Fibroblast of the aortic adventitia (primary cell): ENCODE data around the gene RRP36. TPM values are rescaled to one million over a fixed set of nuclear protein-coding genes. Genes with fewer than 3 reads are reported as not detected.

Experiments
- DNase-seq: peaks from one replicate; pipeline ENCODE4 v3.0.0-alpha.2; 2010; ENCODE audit warnings: low read depth
- H3K4me3 ChIP-seq: 2 replicates; pipeline ENCODE4 v1.5.1; 2011; ENCODE audit warnings: low read depth, mild to moderate bottlenecking, control low read depth, low read length, moderate library complexity
- total RNA-seq: library from RNA; depleted of rRNA; stranded (reverse); fragments of >200 nt; gene quantifications from 2 replicates; pipeline ENCODE4 v1.2.3, GENCODE V29; 2012; ENCODE audit warnings: low replicate concordance
- TF ChIP-seq, protein P1 (sequence below): IDR thresholded peaks from 2 replicates; pipeline ENCODE4 v1.5.1; 2011; ENCODE audit warnings: mild to moderate bottlenecking, low read length, control low read depth, inconsistent platforms; ENCODE audit not compliant: insufficient read depth

Gene RRP36
- total RNA-seq, 1 donor = 86.6 TPM

DNA sequence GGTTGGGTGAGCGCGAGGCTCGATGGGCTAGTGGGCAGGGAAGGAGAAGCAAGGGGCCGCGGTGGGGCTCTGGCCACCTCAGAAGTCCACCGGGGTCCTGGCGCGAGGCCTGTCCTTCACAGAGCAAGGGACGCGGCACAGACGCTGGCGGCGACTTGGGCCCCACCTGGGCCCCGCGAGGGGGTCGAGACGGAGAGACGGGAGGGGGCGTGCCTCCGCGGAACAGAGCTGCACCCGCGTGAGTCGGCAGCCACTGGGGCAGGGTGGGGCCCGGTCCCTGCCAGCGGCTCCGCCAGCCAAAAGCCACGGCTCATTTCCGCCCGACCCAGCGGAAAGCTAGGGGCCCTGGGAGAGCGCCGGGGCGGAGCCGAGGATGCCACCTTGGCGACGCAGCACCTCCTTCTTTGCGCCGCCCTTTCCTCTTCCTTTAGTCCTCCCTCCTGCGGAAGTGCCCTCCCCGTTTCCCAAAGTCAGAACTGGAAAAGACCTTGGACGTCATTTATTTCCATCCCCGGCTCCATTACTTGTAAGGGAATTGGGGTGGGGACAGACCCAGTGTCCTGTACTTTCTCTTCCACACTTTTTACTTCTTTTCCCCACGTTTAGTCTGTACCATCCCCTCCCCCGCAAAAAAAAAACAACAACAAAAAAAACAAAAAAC, 32.3 kb downstream of the RRP36 start, which contains the start of gene CUL7:
Gene CUL7, minus strand, starts transcription at position 307 of the 661 bp plus-strand sequence. CDS start 1,063 bp downstream, outside the sequence.
- TF ChIP-seq, protein P1, sequence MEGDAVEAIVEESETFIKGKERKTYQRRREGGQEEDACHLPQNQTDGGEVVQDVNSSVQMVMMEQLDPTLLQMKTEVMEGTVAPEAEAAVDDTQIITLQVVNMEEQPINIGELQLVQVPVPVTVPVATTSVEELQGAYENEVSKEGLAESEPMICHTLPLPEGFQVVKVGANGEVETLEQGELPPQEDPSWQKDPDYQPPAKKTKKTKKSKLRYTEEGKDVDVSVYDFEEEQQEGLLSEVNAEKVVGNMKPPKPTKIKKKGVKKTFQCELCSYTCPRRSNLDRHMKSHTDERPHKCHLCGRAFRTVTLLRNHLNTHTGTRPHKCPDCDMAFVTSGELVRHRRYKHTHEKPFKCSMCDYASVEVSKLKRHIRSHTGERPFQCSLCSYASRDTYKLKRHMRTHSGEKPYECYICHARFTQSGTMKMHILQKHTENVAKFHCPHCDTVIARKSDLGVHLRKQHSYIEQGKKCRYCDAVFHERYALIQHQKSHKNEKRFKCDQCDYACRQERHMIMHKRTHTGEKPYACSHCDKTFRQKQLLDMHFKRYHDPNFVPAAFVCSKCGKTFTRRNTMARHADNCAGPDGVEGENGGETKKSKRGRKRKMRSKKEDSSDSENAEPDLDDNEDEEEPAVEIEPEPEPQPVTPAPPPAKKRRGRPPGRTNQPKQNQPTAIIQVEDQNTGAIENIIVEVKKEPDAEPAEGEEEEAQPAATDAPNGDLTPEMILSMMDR = peak; percentile 2
- peak; percentile 96 for DNase-seq
- H3K4me3 ChIP-seq = peak within 1 kb of the TSS; percentile 87

DNA sequence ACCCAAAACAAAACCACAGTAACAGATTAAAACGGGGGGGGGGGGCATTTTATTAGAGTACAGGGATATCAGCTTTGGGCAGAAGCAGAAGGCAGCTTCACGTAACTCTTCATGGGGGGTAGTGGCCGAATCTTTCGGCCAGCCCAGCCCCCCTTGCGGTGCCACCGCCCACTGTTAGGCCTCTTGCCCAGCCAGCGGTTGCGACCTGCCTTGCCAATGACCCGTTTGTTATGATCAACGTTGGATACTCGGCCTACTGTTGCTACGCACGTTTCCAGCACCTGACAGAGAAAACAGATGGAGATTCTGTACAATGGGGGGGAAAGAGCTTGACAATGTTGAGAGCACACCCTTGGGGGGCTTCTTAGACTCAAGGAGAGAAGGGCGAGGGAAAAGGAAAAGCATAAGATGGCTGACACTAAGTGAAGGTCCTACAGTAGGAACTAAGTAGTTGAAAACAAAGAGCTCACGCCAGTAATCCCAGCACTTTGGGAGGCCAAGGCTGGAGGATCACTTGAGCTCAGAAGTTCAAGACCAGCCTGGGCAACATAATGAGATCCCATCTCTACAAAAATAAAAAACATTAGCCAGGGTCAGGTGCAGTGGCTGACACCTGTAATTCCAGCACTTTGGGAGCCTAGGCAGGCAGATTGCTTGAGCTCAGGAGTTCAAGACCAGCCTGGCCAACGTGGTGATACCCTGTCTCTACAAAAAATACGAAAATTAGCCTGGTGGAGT, 33.0 kb downstream of the RRP36 start:
- TF ChIP-seq, protein P1 = no peak
- peak overlapping the region; percentile 87 for H3K4me3 ChIP-seq
- no peak for DNase-seq

DNA sequence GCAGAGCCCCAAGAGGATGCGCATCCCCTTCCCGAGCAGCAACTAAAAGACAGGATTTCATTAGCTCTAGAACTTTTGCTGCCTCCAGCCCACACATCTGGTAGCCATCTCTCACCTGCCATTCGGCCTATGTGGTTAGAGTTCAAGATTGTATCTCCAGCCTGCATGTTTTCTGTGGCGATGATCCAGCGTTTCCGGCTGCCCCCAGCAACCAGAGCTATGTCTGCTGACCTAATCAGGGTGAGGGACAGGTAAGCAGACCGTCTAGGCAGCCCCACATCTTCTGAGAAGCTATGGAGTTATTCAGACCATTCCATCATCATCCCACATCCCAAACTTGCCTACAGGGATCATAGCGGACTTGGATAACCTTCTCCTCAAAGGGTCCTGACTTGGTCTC, 34.5 kb downstream of the RRP36 start:
- TF ChIP-seq, protein P1 = no peak
- no peak for DNase-seq
- no peak overlapping the region for H3K4me3 ChIP-seq

DNA sequence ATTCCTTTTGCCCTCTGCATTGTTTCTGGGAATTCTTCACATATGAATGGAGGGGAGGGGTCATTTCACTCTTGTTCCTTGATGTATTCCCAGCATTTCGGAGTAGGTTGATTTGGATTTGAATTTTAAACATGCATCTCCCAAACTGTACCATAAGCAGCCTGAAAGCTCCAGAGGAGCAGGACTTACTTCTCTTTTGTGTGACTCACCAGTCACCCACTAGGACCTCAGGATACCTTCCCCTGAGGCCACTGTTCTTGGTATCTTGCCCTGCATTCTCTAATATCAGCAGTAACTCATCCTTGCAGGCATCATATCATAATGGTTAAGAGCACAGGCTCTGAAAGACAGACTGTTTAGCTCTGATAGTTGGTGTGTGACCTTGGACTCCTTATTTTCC, 37.1 kb downstream of the RRP36 start:
- DNase-seq = no peak
- TF ChIP-seq, protein P1 = no peak
- peak overlapping the region; percentile 84 for H3K4me3 ChIP-seq

- DNase-seq = peak; percentile 98
- TF ChIP-seq, protein P1 = no peak
- peak within 1 kb of the TSS; percentile 84 for H3K4me3 ChIP-seq
These were observed 38.0 kb downstream of the RRP36 start, which contains the start of the genes KLC4 and MRPL2 for GRCh38 chr6:43059168-43060033. Gene KLC4, plus strand, starts transcription at chr6:43059631. Its CDS starts 1,705 bp downstream, at chr6:43061336. Gene MRPL2, minus strand, starts transcription at chr6:43059434. Its CDS starts 53 bp downstream, at chr6:43059381.

GRCh38 chr6:43060034-43060754, 38.8 kb downstream of the RRP36 start:
- H3K4me3 ChIP-seq = peak overlapping the region; percentile 83
- TF ChIP-seq, protein P1 = no peak
- DNase-seq = peak; percentile 18
